Prostate gland (tissue), 2 donors: ENCODE results near the gene ADORA3.

ENCODE experiments used
- CTCF ChIP-seq, 4 experiments: fragments of 200-600 bp in 2 of 4; fragments of 450-650 bp in 2 of 4; sonication (generic) in 2 of 4; IDR thresholded peaks; 1 replicate in 3 of 4; 2 replicates in 1 of 4; pipeline ENCODE4 v1.5.1; 2016 to 2019; ENCODE audit warnings: antibody characterized with exemption in 4 of 4, mild to moderate bottlenecking in 2 of 4, moderate library complexity in 2 of 4
- POLR2A ChIP-seq: fragments of 450-650 bp; IDR thresholded peaks from one replicate; pipeline ENCODE4 v1.6.1; 2016; ENCODE audit warnings: antibody characterized with exemption, mild to moderate bottlenecking

- no peak for TF ChIP-seq CTCF (IDR thresholded peaks at IDR 0.05)
- TF ChIP-seq POLR2A = no peak
These were observed 4.2 kb downstream of the ADORA3 start for GRCh38 chr1:111499026-111499785.
